ENCODE measurements around the gene PTPRN2. TPM values are rescaled to one million over a fixed set of nuclear protein-coding genes. Genes with fewer than 3 reads are reported as not detected.
A peak's percentile ranks its signal among the peaks of the same experiment; 100 is the strongest.

The PTPRN2 gene
- total and polyA plus RNA-seq, 2 of the 8 experiments (the other 6 are each of a cell fraction or from before 2014, with no cell fraction given) = 2.6 to 4.5 TPM

DNA sequence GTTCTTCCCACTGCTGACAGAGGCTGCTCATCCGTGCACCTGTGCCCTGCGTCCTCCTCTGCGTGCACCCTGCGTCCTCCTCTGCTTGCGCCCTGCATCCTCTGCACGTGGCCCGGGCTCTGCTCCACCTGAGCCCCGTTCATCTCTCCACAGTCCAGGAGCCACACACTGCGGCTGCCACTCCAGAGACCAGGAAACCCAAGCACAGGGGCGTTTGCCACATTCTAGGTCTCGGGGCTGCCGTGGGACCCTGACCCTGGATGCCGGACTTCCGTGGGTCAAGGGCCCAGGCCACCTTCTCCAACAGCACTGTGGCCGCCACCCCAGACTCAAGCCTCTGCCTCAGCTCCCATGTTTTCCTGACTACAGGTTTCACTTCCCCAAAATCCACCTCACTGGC, 460.4 kb downstream of the PTPRN2 start:
- H3K4me2 ChIP-seq (ENCODE audit: insufficient read depth in 1 of 2, low read depth in 2 of 2, low read length in 2 of 2) = no peak overlapping the region
- H3K9me3 ChIP-seq (ENCODE audit: insufficient read depth in 2 of 2, low read depth in 1 of 2, low read length in 1 of 2) = peaks cover 39 to 47% of the 10 kb centered on the region in 2 experiments
- no peak for TF ChIP-seq CHD2 (IDR thresholded peaks at IDR 0.05; ENCODE audit: low read length)
- no peak for TF ChIP-seq PHF8 (conservative IDR thresholded peaks at IDR 0.05; ENCODE audit: low read depth, low read length)
- H2AK5ac ChIP-seq (ENCODE audit: low read depth, low read length) = no peak overlapping the region
- peaks cover 0 to 13% of the 10 kb centered on the region in 2 experiments for H4K20me1 ChIP-seq (replicated peaks in 1 of 2; ENCODE audit: control insufficient read depth in 1 of 2, insufficient read depth in 2 of 2, low read length in 2 of 2)
- H4K8ac ChIP-seq (ENCODE audit: extremely low read depth, insufficient read depth, low read length) = peak overlapping the region; percentile 86
- H3K9ac ChIP-seq (replicated peaks in 1 of 4; ENCODE audit: extremely low read depth in 1 of 4, low read depth in 3 of 4, low read length in 3 of 4) = no peak overlapping the region
- no peak overlapping the region for H3K4me3 ChIP-seq (ENCODE audit: extremely low read depth in 1 of 4, insufficient read depth in 2 of 4, low read depth in 3 of 4, low read length in 4 of 4)
- H3K4ac ChIP-seq (replicated peaks; ENCODE audit: insufficient read length, low read depth, low read length) = no peak overlapping the region
- no peak overlapping the region for H2BK5ac ChIP-seq (ENCODE audit: low read depth, low read length)
- no peak overlapping the region for H4K91ac ChIP-seq (replicated peaks; ENCODE audit: insufficient read length, low read length)
- H2BK120ac ChIP-seq (replicated peaks; ENCODE audit: low read depth, low read length) = no peak overlapping the region
- no peak overlapping the region for H3K18ac ChIP-seq (ENCODE audit: extremely low read depth, low read length)
- H3K4me1 ChIP-seq (replicated peaks in 1 of 4; ENCODE audit: control insufficient read depth in 3 of 4, insufficient read depth in 4 of 4, low read length in 3 of 4) = no peaks in the 10 kb centered on the region; a peak in 1 of 7 replicates
- DNase-seq (ENCODE audit: low read depth in 1 of 2, low spot score in 2 of 2) (no peak), FAIRE-seq (no peak)
- peaks cover 0 to 3% (median 0%) of the 10 kb centered on the region in 4 experiments; a peak in 1 of 8 replicates for H3K36me3 ChIP-seq (ENCODE audit: control insufficient read depth in 2 of 4, insufficient read depth in 4 of 4, low read length in 3 of 4)
- H4K5ac ChIP-seq (ENCODE audit: insufficient read length, low read depth, low read length) = no peak overlapping the region
- no peaks in the 10 kb centered on the region for H3K27me3 ChIP-seq (replicated peaks in 1 of 4; ENCODE audit: control insufficient read depth in 3 of 4, extremely low read depth in 1 of 4, insufficient read depth in 3 of 4, low read length in 3 of 4)
- no peak overlapping the region for H2AFZ ChIP-seq (ENCODE audit: low read length)
- peaks cover 26% of the 10 kb centered on the region for H3K23me2 ChIP-seq (ENCODE audit: low read depth, low read length)
- no peaks in the 10 kb centered on the region; a peak in 1 of 4 replicates for H3K79me2 ChIP-seq (ENCODE audit: control insufficient read depth in 1 of 2, insufficient read depth in 2 of 2, low read length in 2 of 2)
- no peak overlapping the region for H3K23ac ChIP-seq (ENCODE audit: insufficient read length)
- peaks cover 4% of the 10 kb centered on the region for H3K79me1 ChIP-seq (ENCODE audit: low read depth, low read length)
- no peak overlapping the region for H2BK20ac ChIP-seq (ENCODE audit: low read length)
- no peak overlapping the region for H2BK12ac ChIP-seq (ENCODE audit: low read depth, low read length)
- no peak overlapping the region for H3K56ac ChIP-seq (replicated peaks; ENCODE audit: insufficient read length, low read depth, low read length)
- WGBS, 2 experiments (ENCODE audit: extremely low coverage in 1 of 2, insufficient coverage in 1 of 2, insufficient read length in 1 of 2, insufficient replicate concordance in 2 of 2, low coverage in 1 of 2, low lambda C conversion rate in 2 of 2, missing lambda C conversion rate in 1 of 2) = 87% methylated on average over 15 of the region's 15 CpGs; no CpG with 5 or more reads in 1 of the 2 experiments
- CTCF ChIA-PET (ENCODE audit: partially characterized antibody) = no interaction called here
- no peak overlapping the region for H3K14ac ChIP-seq (ENCODE audit: insufficient read length)
- POLR2A ChIA-PET (ENCODE audit: partially characterized antibody) = no interaction called here
- no peak overlapping the region for H3K27ac ChIP-seq (ENCODE audit: low read depth, low read length)
- H2BK15ac ChIP-seq (ENCODE audit: low read length) = no peak overlapping the region

Measured in H1 (cell line).